Activated naive CD4-positive, alpha-beta T cell (primary cell): Measurements from ENCODE around the gene CDRT4.

Experiments
- DNase-seq, 4 experiments: peaks; one replicate each; lab custom pipeline; 2025; lab: John Stamatoyannopoulos, UW

The CDRT4 gene

GRCh38 chr17:15492791-15493692, 25.6 kb upstream of the CDRT4 start:
- no peak for DNase-seq

GRCh38 chr17:15492186-15492585, 24.8 kb upstream of the CDRT4 start:
- no peak for DNase-seq

- DNase-seq = no peak
These were observed 23.3 kb upstream of the CDRT4 start for GRCh38 chr17:15490634-15491261.

GRCh38 chr17:15488557-15488956, 21.1 kb upstream of the CDRT4 start:
- DNase-seq = no peak

- DNase-seq = no peak
These were observed 17.6 kb upstream of the CDRT4 start for GRCh38 chr17:15485045-15485444.

GRCh38 chr17:15483431-15483830, 16.0 kb upstream of the CDRT4 start:
- DNase-seq = no peak

GRCh38 chr17:15482476-15482875, 15.1 kb upstream of the CDRT4 start:
- no peak for DNase-seq

GRCh38 chr17:15481481-15481880, 14.1 kb upstream of the CDRT4 start:
- no peak for DNase-seq

GRCh38 chr17:15480204-15480603, 12.8 kb upstream of the CDRT4 start:
- no peak for DNase-seq

GRCh38 chr17:15479703-15480102, 12.3 kb upstream of the CDRT4 start:
- DNase-seq = no peak

- DNase-seq = no peak
These were observed 11.4 kb upstream of the CDRT4 start for GRCh38 chr17:15478845-15479244.

GRCh38 chr17:15475631-15476354, 8.4 kb upstream of the CDRT4 start:
- DNase-seq = no peak

- no peak for DNase-seq
These were observed 5.5 kb upstream of the CDRT4 start for GRCh38 chr17:15472891-15473290.

GRCh38 chr17:15470536-15470935, 3.1 kb upstream of the CDRT4 start:
- DNase-seq = no peak

- DNase-seq = no peak
These were observed 1.8 kb upstream of the CDRT4 start for GRCh38 chr17:15469260-15469659.

- no peak for DNase-seq
These were observed 705 bp upstream of the CDRT4 start for GRCh38 chr17:15468126-15468525.

GRCh38 chr17:15466131-15466530, 1.3 kb downstream of the CDRT4 start:
- DNase-seq = no peak

GRCh38 chr17:15465045-15465701, 2.2 kb downstream of the CDRT4 start:
- DNase-seq = no peak

GRCh38 chr17:15464231-15464985, 3.0 kb downstream of the CDRT4 start:
- no peak for DNase-seq

- no peak for DNase-seq
These were observed 4.2 kb downstream of the CDRT4 start for GRCh38 chr17:15462976-15463772.

GRCh38 chr17:15457723-15458094, 9.7 kb downstream of the CDRT4 start:
- no peak for DNase-seq
